Measurements from ENCODE around the gene PLEKHA4.

PLEKHA4 gene

DNA sequence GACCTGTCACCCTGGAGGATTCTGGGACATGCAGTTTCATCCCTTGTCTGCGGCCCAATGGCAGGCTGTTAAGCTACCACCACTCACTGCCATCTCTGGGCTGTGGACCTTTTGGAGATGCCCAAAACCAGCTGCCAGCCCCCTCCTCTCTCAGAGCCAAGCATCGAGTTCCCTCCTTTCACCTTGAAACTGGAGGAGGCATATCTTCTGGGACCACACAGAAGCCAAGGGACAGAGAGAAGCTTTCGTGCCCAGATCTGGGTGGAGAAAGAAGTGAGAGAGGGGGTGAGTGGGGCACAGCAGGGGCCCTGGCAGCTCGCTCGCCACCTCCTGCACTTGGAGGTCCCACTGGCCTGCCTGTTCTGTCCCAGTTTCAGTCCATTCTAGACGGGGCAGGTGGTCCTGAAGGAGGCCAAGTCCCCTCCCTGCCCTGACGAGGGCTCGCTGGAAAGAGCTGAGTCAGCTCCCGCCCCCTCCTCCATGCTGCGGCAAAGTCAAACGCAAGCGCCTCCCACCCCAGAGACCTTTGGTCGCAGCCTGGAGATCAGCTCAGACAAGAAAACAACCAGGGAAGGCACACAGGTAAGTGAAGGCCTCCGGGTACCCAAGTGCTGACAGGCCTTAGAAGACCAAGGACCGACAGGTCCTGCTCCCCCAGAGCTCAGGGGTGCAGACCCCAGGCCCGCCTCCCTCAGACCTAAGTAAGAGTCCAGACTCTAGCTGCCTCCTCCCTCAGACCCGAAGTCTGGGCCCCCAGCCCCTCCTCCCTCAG, 61.4 kb downstream of the PLEKHA4 start:
- H3K4me3 ChIP-seq (ENCODE audit: control insufficient read depth, low read depth, low read length) = no peak overlapping the region
- TF ChIP-seq, protein P1, sequence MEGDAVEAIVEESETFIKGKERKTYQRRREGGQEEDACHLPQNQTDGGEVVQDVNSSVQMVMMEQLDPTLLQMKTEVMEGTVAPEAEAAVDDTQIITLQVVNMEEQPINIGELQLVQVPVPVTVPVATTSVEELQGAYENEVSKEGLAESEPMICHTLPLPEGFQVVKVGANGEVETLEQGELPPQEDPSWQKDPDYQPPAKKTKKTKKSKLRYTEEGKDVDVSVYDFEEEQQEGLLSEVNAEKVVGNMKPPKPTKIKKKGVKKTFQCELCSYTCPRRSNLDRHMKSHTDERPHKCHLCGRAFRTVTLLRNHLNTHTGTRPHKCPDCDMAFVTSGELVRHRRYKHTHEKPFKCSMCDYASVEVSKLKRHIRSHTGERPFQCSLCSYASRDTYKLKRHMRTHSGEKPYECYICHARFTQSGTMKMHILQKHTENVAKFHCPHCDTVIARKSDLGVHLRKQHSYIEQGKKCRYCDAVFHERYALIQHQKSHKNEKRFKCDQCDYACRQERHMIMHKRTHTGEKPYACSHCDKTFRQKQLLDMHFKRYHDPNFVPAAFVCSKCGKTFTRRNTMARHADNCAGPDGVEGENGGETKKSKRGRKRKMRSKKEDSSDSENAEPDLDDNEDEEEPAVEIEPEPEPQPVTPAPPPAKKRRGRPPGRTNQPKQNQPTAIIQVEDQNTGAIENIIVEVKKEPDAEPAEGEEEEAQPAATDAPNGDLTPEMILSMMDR (conservative IDR thresholded peaks at IDR 0.05; ENCODE audit: control insufficient read depth, insufficient read depth, low read depth, low read length) = no peak
- DNase-seq (ENCODE audit: low read depth) = peak; percentile 53

DNA sequence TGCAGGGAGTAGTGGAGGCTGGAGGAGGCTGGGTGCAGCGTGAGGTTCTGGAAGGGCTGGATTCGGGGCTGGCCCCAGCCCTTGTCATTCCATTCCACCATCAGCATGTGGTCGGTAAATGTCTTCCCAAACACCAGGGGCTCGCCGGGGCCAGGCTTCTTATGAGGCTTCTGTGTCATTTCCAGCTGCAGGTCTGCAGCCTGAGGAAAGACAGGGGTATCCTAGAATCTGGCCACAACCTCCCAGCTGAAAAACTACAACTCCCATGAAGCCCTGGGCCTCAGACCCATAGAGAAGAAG, 61.9 kb downstream of the PLEKHA4 start:
- H3K4me3 ChIP-seq (ENCODE audit: control insufficient read depth, low read depth, low read length) = no peak overlapping the region
- no peak for DNase-seq (ENCODE audit: low read depth)
- TF ChIP-seq, protein P1 (conservative IDR thresholded peaks at IDR 0.05; ENCODE audit: control insufficient read depth, insufficient read depth, low read depth, low read length) = no peak

DNA sequence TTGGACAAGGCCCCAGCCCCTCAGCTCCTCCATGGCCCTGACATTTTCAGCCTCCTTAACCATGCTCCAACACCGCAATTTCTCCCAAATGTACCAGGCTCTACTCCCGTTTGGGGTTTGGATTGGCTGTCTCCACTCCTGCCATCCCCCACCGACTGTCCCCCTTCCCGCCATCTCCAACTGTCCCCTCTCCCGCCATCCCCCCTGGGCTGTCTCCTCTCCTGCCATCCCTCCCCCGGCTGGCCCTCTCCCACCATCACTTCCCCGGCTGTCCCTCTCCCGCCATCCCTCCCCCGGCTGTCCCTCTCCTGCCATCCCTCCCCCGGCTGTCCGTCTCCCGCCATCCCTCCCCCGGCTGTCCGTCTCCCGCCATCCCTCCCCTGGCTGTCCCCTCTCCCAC, 63.0 kb downstream of the PLEKHA4 start:
- TF ChIP-seq, protein P1 (conservative IDR thresholded peaks at IDR 0.05; ENCODE audit: control insufficient read depth, insufficient read depth, low read depth, low read length) = no peak
- no peak overlapping the region for H3K4me3 ChIP-seq (ENCODE audit: control insufficient read depth, low read depth, low read length)
- no peak for DNase-seq (ENCODE audit: low read depth)

DNA sequence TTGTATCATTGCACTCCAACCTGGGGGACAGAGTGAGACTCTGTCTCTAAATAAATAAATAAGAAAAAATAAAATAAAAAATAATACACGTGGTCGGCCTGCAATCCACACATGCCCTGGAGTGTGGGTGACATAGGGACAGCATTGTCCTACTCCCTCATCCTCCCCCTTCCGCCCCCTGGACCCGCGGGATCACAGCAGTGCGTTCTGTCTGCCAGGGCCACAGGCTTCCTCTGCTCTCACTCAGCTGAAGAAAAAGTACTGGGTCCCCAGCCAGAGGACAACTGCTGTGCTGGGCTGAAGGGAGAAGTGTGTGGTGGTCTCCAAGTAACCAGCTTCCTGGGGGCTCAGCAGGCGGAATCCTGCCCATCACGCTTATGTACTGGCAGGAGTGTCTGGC, 63.9 kb downstream of the PLEKHA4 start:
- H3K4me3 ChIP-seq (ENCODE audit: control insufficient read depth, low read depth, low read length) = no peak overlapping the region
- TF ChIP-seq, protein P1 (conservative IDR thresholded peaks at IDR 0.05; ENCODE audit: control insufficient read depth, insufficient read depth, low read depth, low read length) = no peak
- no peak for DNase-seq (ENCODE audit: low read depth)

DNA sequence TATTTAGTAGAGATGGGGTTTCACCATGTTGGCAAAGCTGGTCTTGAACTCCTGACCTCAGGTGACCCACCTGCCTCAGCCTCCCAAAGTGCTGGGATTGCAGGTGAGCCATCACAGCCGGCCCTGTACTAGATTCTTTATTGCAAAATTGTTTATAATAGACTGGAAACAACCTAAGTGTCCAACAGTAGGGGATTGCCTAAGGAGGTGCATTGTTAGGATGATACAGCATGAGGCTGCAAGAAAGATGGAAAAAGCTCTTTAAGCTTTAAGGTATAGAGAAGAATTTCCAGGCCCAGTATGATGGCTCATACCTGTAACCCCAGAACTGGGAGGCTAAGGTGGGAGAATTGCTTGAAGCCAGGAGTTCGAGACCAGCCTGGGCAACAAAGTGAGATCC, 65.8 kb downstream of the PLEKHA4 start:
- TF ChIP-seq, protein P1 (conservative IDR thresholded peaks at IDR 0.05; ENCODE audit: control insufficient read depth, insufficient read depth, low read depth, low read length) = no peak
- DNase-seq (ENCODE audit: low read depth) = no peak
- H3K4me3 ChIP-seq (ENCODE audit: control insufficient read depth, low read depth, low read length) = no peak overlapping the region

DNA sequence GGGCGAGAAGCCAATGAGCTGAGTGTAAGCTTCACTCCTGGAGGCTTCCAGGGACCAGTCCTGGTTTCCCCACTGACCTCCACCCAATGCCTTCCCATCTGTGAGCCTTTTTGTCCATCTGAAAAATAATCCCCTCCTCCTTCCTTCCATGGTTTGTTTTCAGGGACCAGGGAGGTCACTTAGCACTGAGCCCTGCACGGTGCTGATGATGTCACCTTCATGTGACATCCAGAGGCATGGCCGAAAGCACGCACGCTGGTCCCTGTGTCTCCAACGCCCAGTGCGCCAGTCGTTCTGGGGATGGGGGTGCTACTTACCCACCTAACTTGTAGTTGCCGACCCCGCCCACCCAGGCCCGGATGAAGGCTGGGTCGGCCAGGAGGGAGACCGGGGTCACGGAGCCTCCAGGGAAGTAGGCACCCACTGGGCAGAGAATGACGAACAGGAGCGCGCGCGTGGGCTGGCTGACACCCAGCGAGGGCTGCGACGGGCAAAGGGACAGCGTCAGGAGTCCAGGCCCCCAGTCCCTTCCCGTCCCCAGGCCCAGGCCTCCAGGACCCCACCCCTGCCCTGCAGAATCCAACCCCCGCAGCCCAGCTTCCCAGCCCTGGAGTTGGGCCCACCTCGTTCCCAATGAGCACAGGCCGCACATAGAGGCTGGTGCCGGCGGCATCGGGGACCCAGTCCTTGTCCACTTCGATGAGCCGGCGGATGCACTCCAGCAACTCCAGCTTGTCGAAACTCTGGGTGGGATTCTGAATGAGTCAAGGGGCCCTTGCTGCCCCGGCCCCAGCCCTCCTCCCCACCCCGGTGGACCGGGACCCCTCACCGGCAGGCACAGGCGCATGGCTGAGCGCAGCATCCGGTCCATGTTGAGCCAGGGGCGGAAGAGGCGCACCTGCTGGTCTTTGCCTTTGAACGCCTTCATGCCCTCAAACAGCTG, 68.8 kb downstream of the PLEKHA4 start:
- DNase-seq (ENCODE audit: low read depth) = no peak
- TF ChIP-seq, protein P1 (conservative IDR thresholded peaks at IDR 0.05; ENCODE audit: control insufficient read depth, insufficient read depth, low read depth, low read length) = no peak
- no peak overlapping the region for H3K4me3 ChIP-seq (ENCODE audit: control insufficient read depth, low read depth, low read length)

Measured in fibroblast of mammary gland (primary cell).